ENCODE measurements around the gene TMPRSS12. TPM values are rescaled to one million over a fixed set of nuclear protein-coding genes. Genes with fewer than 3 reads are reported as not detected.
"Not testable (repeated sequence)": the region's sequence is repeated elsewhere in the genome, so short reads cannot be mapped to it uniquely, and the experiment has no call there.

The TMPRSS12 gene
- total RNA-seq, 1 experiment from 2014 or later, result not detected

DNA sequence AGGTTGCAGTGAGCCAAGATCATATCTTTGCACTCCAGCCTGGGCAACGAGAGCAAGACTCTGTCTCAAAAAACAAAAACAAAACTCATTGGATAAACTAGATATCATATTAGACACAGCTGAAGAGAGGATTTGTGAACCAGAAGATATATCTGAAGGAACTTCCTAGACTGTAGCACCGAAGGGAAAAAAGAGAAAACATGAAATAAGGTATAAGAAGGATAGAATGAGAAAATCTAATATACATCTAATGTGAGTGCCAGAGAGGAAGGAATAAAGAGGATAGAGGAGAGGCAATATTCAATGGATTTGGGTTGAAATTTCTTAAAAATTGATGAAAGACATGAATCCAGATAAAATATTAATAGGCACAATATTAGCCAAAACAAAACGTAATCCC lies 22.5 kb downstream of the TMPRSS12 start:
- Mint-ChIP-seq H3K27ac (ENCODE audit: low read depth, unreplicated experiment) (no peak overlapping the region), H3K9me3 (ENCODE audit: unreplicated experiment) (peaks cover 17% of the 10 kb centered on the region), H3K4me3 (ENCODE audit: unreplicated experiment) (no peak overlapping the region), H3K4me1 (ENCODE audit: insufficient read depth, unreplicated experiment) (peaks cover 14% of the 10 kb centered on the region), H3K36me3 (ENCODE audit: insufficient read depth, unreplicated experiment) (no peaks in the 10 kb centered on the region), H3K27me3 (ENCODE audit: insufficient read depth, unreplicated experiment) (no peaks in the 10 kb centered on the region)
- ChIA-PET POLR2A (interaction anchor here (0.7 to 1.5 kb wide), 2 partner anchors 58 to 523 kb away, joined by 3 read pairs; no protein-coding TSS in a partner anchor), CTCF (interaction anchor here (0.5 to 0.6 kb wide), 2 partner anchors 25 to 84 kb away, joined by 3 to 4 read pairs; no protein-coding TSS in a partner anchor)
- no TSS peak for BruUV-seq (replicated peaks)
- intact Hi-C loops (cut with micrococcal nuclease), result no loop called here
- DNase-seq (ENCODE audit: unreplicated experiment), result no peak
- TF ChIP-seq CTCF (IDR thresholded peaks at IDR 0.05; ENCODE audit: unreplicated experiment), result no peak

GRCh38 chr12:50868881-50869280 lies 26.2 kb downstream of the TMPRSS12 start:
- CTCF ChIA-PET; DNase-seq (ENCODE audit: unreplicated experiment); H3K27ac Mint-ChIP-seq (ENCODE audit: low read depth, unreplicated experiment); H3K4me3 Mint-ChIP-seq (ENCODE audit: unreplicated experiment); BruUV-seq (replicated peaks); H3K36me3 Mint-ChIP-seq (ENCODE audit: insufficient read depth, unreplicated experiment); H3K4me1 Mint-ChIP-seq (ENCODE audit: insufficient read depth, unreplicated experiment); H3K27me3 Mint-ChIP-seq (ENCODE audit: insufficient read depth, unreplicated experiment); intact Hi-C loops (cut with micrococcal nuclease): not testable (repeated sequence)
- POLR2A ChIA-PET, result interaction anchor here (0.6 kb wide), 1 partner anchor 59 kb away, joined by 3 read pairs; no protein-coding TSS in a partner anchor
- H3K9me3 Mint-ChIP-seq (ENCODE audit: unreplicated experiment), result peaks cover 17% of the 10 kb centered on the region

- H3K4me3 Mint-ChIP-seq (ENCODE audit: unreplicated experiment), result no peak overlapping the region
- no peaks in the 10 kb centered on the region for H3K36me3 Mint-ChIP-seq (ENCODE audit: insufficient read depth, unreplicated experiment)
- H3K27me3 Mint-ChIP-seq (ENCODE audit: insufficient read depth, unreplicated experiment), result no peaks in the 10 kb centered on the region
- POLR2A ChIA-PET, result interaction anchor here (1.7 kb wide), 1 partner anchor 9 kb away, joined by 4 read pairs; no protein-coding TSS in a partner anchor
- no peak for TF ChIP-seq CTCF (IDR thresholded peaks at IDR 0.05; ENCODE audit: unreplicated experiment)
- no peaks in the 10 kb centered on the region for H3K4me1 Mint-ChIP-seq (ENCODE audit: insufficient read depth, unreplicated experiment)
- intact Hi-C loops (cut with micrococcal nuclease), result no loop called here
- DNase-seq (ENCODE audit: unreplicated experiment), result no peak
- no peak overlapping the region for H3K27ac Mint-ChIP-seq (ENCODE audit: low read depth, unreplicated experiment)
- CTCF ChIA-PET, result no interaction called here
- H3K9me3 Mint-ChIP-seq (ENCODE audit: unreplicated experiment), result no peaks in the 10 kb centered on the region
- BruUV-seq (replicated peaks), result no TSS peak
Observed at GRCh38 chr12:50882563-50882962, 39.8 kb downstream of the TMPRSS12 start.

DNA sequence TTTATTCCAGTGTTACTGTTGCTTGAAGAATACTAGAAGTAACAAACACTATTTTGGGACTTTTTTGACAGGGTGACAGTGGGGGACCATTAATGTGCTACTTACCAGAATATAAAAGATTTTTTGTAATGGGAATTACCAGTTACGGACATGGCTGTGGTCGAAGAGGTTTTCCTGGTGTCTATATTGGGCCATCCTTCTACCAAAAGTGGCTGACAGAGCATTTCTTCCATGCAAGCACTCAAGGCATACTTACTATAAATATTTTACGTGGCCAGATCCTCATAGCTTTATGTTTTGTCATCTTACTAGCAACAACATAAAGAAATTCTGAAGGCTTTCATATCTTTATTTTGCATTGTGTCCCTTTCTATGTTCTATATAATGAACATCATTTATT lies 44.5 kb downstream of the TMPRSS12 start:
- Mint-ChIP-seq H3K27me3 (ENCODE audit: insufficient read depth, unreplicated experiment) (no peaks in the 10 kb centered on the region), H3K9me3 (ENCODE audit: unreplicated experiment) (no peaks in the 10 kb centered on the region), H3K4me1 (ENCODE audit: insufficient read depth, unreplicated experiment) (no peaks in the 10 kb centered on the region), H3K27ac (ENCODE audit: low read depth, unreplicated experiment) (no peak overlapping the region), H3K4me3 (ENCODE audit: unreplicated experiment) (no peak overlapping the region), H3K36me3 (ENCODE audit: insufficient read depth, unreplicated experiment) (no peaks in the 10 kb centered on the region)
- intact Hi-C loops (cut with micrococcal nuclease), result no loop called here
- CTCF ChIA-PET, result no interaction called here
- POLR2A ChIA-PET, result interaction anchor here (0.6 to 1.2 kb wide), 2 partner anchors 113 to 137 kb away, joined by 3 to 4 read pairs; no protein-coding TSS in a partner anchor
- BruUV-seq (replicated peaks), result no TSS peak
- no peak for TF ChIP-seq CTCF (IDR thresholded peaks at IDR 0.05; ENCODE audit: unreplicated experiment)
- DNase-seq (ENCODE audit: unreplicated experiment), result no peak

- H3K36me3 Mint-ChIP-seq (ENCODE audit: insufficient read depth, unreplicated experiment), result no peaks in the 10 kb centered on the region
- no peaks in the 10 kb centered on the region for H3K4me1 Mint-ChIP-seq (ENCODE audit: insufficient read depth, unreplicated experiment)
- DNase-seq (ENCODE audit: unreplicated experiment), result no peak
- TF ChIP-seq CTCF (IDR thresholded peaks at IDR 0.05; ENCODE audit: unreplicated experiment), result no peak
- no peaks in the 10 kb centered on the region for H3K27me3 Mint-ChIP-seq (ENCODE audit: insufficient read depth, unreplicated experiment)
- CTCF ChIA-PET, result no interaction called here
- no TSS peak for BruUV-seq (replicated peaks)
- POLR2A ChIA-PET, result no interaction called here
- intact Hi-C loops (cut with micrococcal nuclease), result no loop called here
- H3K27ac Mint-ChIP-seq (ENCODE audit: low read depth, unreplicated experiment), result no peak overlapping the region
- no peaks in the 10 kb centered on the region for H3K9me3 Mint-ChIP-seq (ENCODE audit: unreplicated experiment)
- no peak overlapping the region for H3K4me3 Mint-ChIP-seq (ENCODE audit: unreplicated experiment)
Observed at GRCh38 chr12:50888666-50889065, 45.9 kb downstream of the TMPRSS12 start.
